HEK293 (cell line): ENCODE results near the gene ID1.
"Not testable (repeated sequence)": the region's sequence is repeated elsewhere in the genome, so short reads cannot be mapped to it uniquely, and the experiment has no call there.

ENCODE experiments used
- CTCF ChIA-PET: fragments of 350-600 bp; formaldehyde crosslinking; extraction: SDS; loops from one replicate; lab custom pipeline; 2021; ENCODE audit warnings: antibody characterized with exemption; lab: Yijun Ruan, JAX
- POLR2A ChIA-PET: fragments of 300-600 bp; formaldehyde crosslinking; extraction: SDS; loops from one replicate; lab custom pipeline; 2020; ENCODE audit warnings: antibody characterized with exemption, inconsistent platforms; lab: Yijun Ruan, JAX
- H3K27ac ChIP-seq: fragments of 200-500 bp; sonication (Bioruptor generic); 2 replicates; pipeline ENCODE4 v1.5.1; 2014; ENCODE audit warnings: low read depth, low read length, control low read depth, inconsistent platforms; ENCODE audit errors: extremely low read depth
- H3K36me3 ChIP-seq, 2 experiments: fragments of 200-500 bp in 1 of 2; sonication (Bioruptor generic) in 1 of 2; 1 replicate in 1 of 2; 2 replicates in 1 of 2; pipeline ENCODE4 v1.5.1; 2014 to 2017; ENCODE audit warnings: inconsistent platforms in 2 of 2, low read length in 2 of 2; ENCODE audit not compliant: control insufficient read depth in 2 of 2, insufficient read depth in 1 of 2
- H3K4me1 ChIP-seq: fragments of 200-500 bp; sonication (Bioruptor generic); 2 replicates; pipeline ENCODE4 v1.5.1; 2014; ENCODE audit warnings: mild to moderate bottlenecking, low read length, inconsistent platforms; ENCODE audit not compliant: control insufficient read depth, insufficient read depth
- H3K4me3 ChIP-seq: 2 replicates; pipeline ENCODE4 v1.5.1; 2011; ENCODE audit warnings: low read depth, mild to moderate bottlenecking, control low read depth, low read length, moderate library complexity
- H3K9me3 ChIP-seq: fragments of 200-500 bp; sonication (Bioruptor generic); 2 replicates; pipeline ENCODE4 v1.5.1; 2014; ENCODE audit warnings: low read depth, low read length, inconsistent platforms; ENCODE audit not compliant: control insufficient read depth, insufficient read depth
- AEBP2 ChIP-seq: fragments of 450-650 bp; formaldehyde crosslinking; IDR thresholded peaks from 2 replicates; pipeline ENCODE4 v1.5.1; 2016; ENCODE audit warnings: missing biosample characterization, missing genetic modification characterization, borderline replicate concordance
- KLF16 ChIP-seq: fragments of 450-650 bp; formaldehyde crosslinking; IDR thresholded peaks from 2 replicates; pipeline ENCODE4 v1.5.1; 2017; ENCODE audit warnings: missing biosample characterization, missing genetic modification characterization
- PRDM1 ChIP-seq: fragments of 450-650 bp; formaldehyde crosslinking; IDR thresholded peaks from 2 replicates; pipeline ENCODE4; 2016; ENCODE audit warnings: missing biosample characterization, missing genetic modification characterization
- YY2 ChIP-seq: fragments of 450-650 bp; formaldehyde crosslinking; IDR thresholded peaks from 2 replicates; pipeline ENCODE4 v1.5.1; 2016; ENCODE audit warnings: missing biosample characterization, missing genetic modification characterization
- ZNF133 ChIP-seq: fragments of 450-650 bp; formaldehyde crosslinking; IDR thresholded peaks from 2 replicates; pipeline ENCODE4 v1.5.1; 2016; ENCODE audit warnings: missing biosample characterization, missing genetic modification characterization
- ZNF148 ChIP-seq: fragments of 450-650 bp; formaldehyde crosslinking; IDR thresholded peaks from 2 replicates; pipeline ENCODE4 v1.5.0; 2017; ENCODE audit warnings: missing biosample characterization, missing genetic modification characterization, borderline replicate concordance
- ZNF169 ChIP-seq: fragments of 450-650 bp; formaldehyde crosslinking; IDR thresholded peaks from 2 replicates; pipeline ENCODE4 v1.5.1; 2016; ENCODE audit warnings: missing biosample characterization, missing genetic modification characterization
- ZNF175 ChIP-seq: fragments of 450-650 bp; formaldehyde crosslinking; IDR thresholded peaks from 2 replicates; pipeline ENCODE4 v1.5.1; 2016; ENCODE audit warnings: missing biosample characterization, missing genetic modification characterization
- ZNF18 ChIP-seq: fragments of 450-650 bp; formaldehyde crosslinking; IDR thresholded peaks from 2 replicates; pipeline ENCODE4 v1.5.1; 2016; ENCODE audit warnings: missing biosample characterization, missing genetic modification characterization
- ZNF184 ChIP-seq: fragments of 450-650 bp; IDR thresholded peaks from 2 replicates; pipeline ENCODE4 v1.5.1; 2018; ENCODE audit warnings: missing biosample characterization, mild to moderate bottlenecking, missing genetic modification characterization
- ZNF214 ChIP-seq: fragments of 450-650 bp; formaldehyde crosslinking; IDR thresholded peaks from 2 replicates; pipeline ENCODE4 v1.5.1; 2017; ENCODE audit warnings: missing biosample characterization, mild to moderate bottlenecking, missing genetic modification characterization, borderline replicate concordance
- ZNF362 ChIP-seq: fragments of 450-650 bp; formaldehyde crosslinking; IDR thresholded peaks from 2 replicates; pipeline ENCODE4 v1.5.1; 2016; ENCODE audit warnings: missing biosample characterization, missing genetic modification characterization
- ZNF513 ChIP-seq: fragments of 450-650 bp; IDR thresholded peaks from 2 replicates; pipeline ENCODE4 v1.5.1; 2018; ENCODE audit warnings: missing biosample characterization, missing genetic modification characterization
- ZNF521 ChIP-seq: fragments of 450-650 bp; formaldehyde crosslinking; IDR thresholded peaks from 2 replicates; pipeline ENCODE4 v1.5.1; 2017; ENCODE audit warnings: missing biosample characterization, mild to moderate bottlenecking, missing genetic modification characterization
- ZNF600 ChIP-seq: fragments of 450-650 bp; formaldehyde crosslinking; IDR thresholded peaks from 2 replicates; pipeline ENCODE4 v1.5.1; 2016; ENCODE audit warnings: missing biosample characterization, missing genetic modification characterization
- ZNF610 ChIP-seq: fragments of 450-650 bp; formaldehyde crosslinking; IDR thresholded peaks from 2 replicates; pipeline ENCODE4 v1.5.1; 2016; ENCODE audit warnings: missing biosample characterization, missing genetic modification characterization, borderline replicate concordance
- ZNF639 ChIP-seq: fragments of 450-650 bp; formaldehyde crosslinking; IDR thresholded peaks from 2 replicates; pipeline ENCODE4 v1.5.1; 2016; ENCODE audit warnings: missing biosample characterization, missing genetic modification characterization
- ZNF660 ChIP-seq: fragments of 450-650 bp; IDR thresholded peaks from 2 replicates; pipeline ENCODE4 v1.5.1; 2018; ENCODE audit warnings: missing biosample characterization, mild to moderate bottlenecking, missing genetic modification characterization
- ZNF768 ChIP-seq: fragments of 450-650 bp; formaldehyde crosslinking; IDR thresholded peaks from 2 replicates; pipeline ENCODE4 v1.5.1; 2018; ENCODE audit warnings: missing biosample characterization, mild to moderate bottlenecking, missing genetic modification characterization

The ID1 gene

GRCh38 chr20:31617432-31618104, 12.5 kb downstream of the ID1 start:
- Histone ChIP-seq H3K27ac (no peak overlapping the region), H3K36me3 (no peaks in the 10 kb centered on the region), H3K4me3 (no peak overlapping the region), H3K4me1 (no peaks in the 10 kb centered on the region), H3K9me3 (no peaks in the 10 kb centered on the region)
- ChIA-PET POLR2A (interaction anchor here (0.7 to 1.0 kb wide), 2 partner anchors 45 to 55 kb away, joined by 4 read pairs; no protein-coding TSS in a partner anchor), CTCF (interaction anchor here (0.6 to 26.4 kb wide), 3 partner anchors 55 to 199 kb away, joined by 3 to 1204 read pairs (median 6); no protein-coding TSS in a partner anchor)
- no peak for TF ChIP-seq ZNF521 (tag by site-specific recombination)
- TF ChIP-seq ZNF133 (tag by site-specific recombination) = no peak
- no peak for TF ChIP-seq ZNF639
- no peak for TF ChIP-seq PRDM1 (tag by site-specific recombination)
- TF ChIP-seq ZNF148 (tag by site-specific recombination) = no peak
- no peak for TF ChIP-seq ZNF214 (tag by site-specific recombination)
- TF ChIP-seq YY2 = no peak
- TF ChIP-seq KLF16 (tag by site-specific recombination) = no peak
- TF ChIP-seq ZNF169 (tag by site-specific recombination) = no peak
- no peak for TF ChIP-seq ZNF660 (tag by site-specific recombination)
- no peak for TF ChIP-seq AEBP2 (tag by site-specific recombination)
- TF ChIP-seq ZNF18 (tag by site-specific recombination) = no peak
- no peak for TF ChIP-seq ZNF600 (tag by site-specific recombination)
- no peak for TF ChIP-seq ZNF184 (tag by site-specific recombination)
- no peak for TF ChIP-seq ZNF768 (tag by site-specific recombination)
- TF ChIP-seq ZNF610 = no peak

- no peaks in the 10 kb centered on the region for H3K9me3 ChIP-seq
- H3K36me3 ChIP-seq = no peaks in the 10 kb centered on the region
- H3K4me1 ChIP-seq = no peaks in the 10 kb centered on the region
- peak; percentile 48; the same call in 1 of the 2 replicates for TF ChIP-seq ZNF513 (tag by site-specific recombination)
- TF ChIP-seq ZNF362 = no peak
- TF ChIP-seq ZNF175 (tag by site-specific recombination) = no peak
- TF ChIP-seq, all 188 proteins: peak for 1
- CTCF ChIA-PET = interaction anchor here (1.5 to 26.4 kb wide), 2 partner anchors 14 to 57 kb away, joined by 12 to 1204 read pairs; no protein-coding TSS in a partner anchor
- POLR2A ChIA-PET = no interaction called here
- Histone ChIP-seq H3K4me3 (no peak overlapping the region), H3K27ac (no peak overlapping the region)
These were observed 15.2 kb downstream of the ID1 start for GRCh38 chr20:31620246-31620645.

- H3K36me3 ChIP-seq, POLR2A ChIA-PET, H3K4me1 ChIP-seq, H3K4me3 ChIP-seq, H3K9me3 ChIP-seq, H3K27ac ChIP-seq: not testable (repeated sequence)
- CTCF ChIA-PET = interaction anchor here (0.6 to 26.4 kb wide), 3 partner anchors 10 to 60 kb away, joined by 3 to 1204 read pairs (median 6); no protein-coding TSS in a partner anchor
These were observed 18.0 kb downstream of the ID1 start for GRCh38 chr20:31623123-31623505.
